ENCODE data around the gene ZNF831. TPM values are rescaled to one million over a fixed set of nuclear protein-coding genes. Genes with fewer than 3 reads are reported as not detected.

Gene ZNF831
- total RNA-seq, 1 experiment from 2014 or later: 0.15 TPM

GRCh38 chr20:59221049-59221706 is 57.6 kb downstream of the ZNF831 start:
- CTCF ChIA-PET: interaction anchor here (1.0 to 2.6 kb wide), 6 partner anchors 14 to 739 kb away, joined by 4 to 17 read pairs (median 6); no protein-coding TSS in a partner anchor
- intact Hi-C loops (cut with micrococcal nuclease): loop anchor here (10.0 kb wide), 1 partner anchor 736 kb away; no protein-coding TSS in a partner anchor
- Histone ChIP-seq H3K9me2 (ENCODE audit: insufficient read depth) (no peaks in the 10 kb centered on the region), H3K9ac (ENCODE audit: low read length) (no peak overlapping the region), H3K4me2 (ENCODE audit: low read length) (no peak overlapping the region), H3K4me1 (ENCODE audit: control insufficient read depth in 1 of 2, insufficient read depth in 2 of 2, low read length in 2 of 2) (peaks cover 0 to 10% of the 10 kb centered on the region in 2 experiments; a peak in 1 of 4 replicates), H2AFZ (ENCODE audit: low read depth, low read length, poor library complexity, severe bottlenecking) (no peak overlapping the region), H3K27ac (ENCODE audit: low read depth, low read length) (no peak overlapping the region), H3K9me3 (ENCODE audit: control insufficient read depth in 1 of 2, insufficient read depth in 1 of 2, low read depth in 1 of 2, low read length in 2 of 2) (no peaks in the 10 kb centered on the region), H3K36me3 (ENCODE audit: control insufficient read depth in 1 of 2, insufficient read depth in 2 of 2, low read length in 2 of 2) (no peaks in the 10 kb centered on the region), H3K27me3 (ENCODE audit: insufficient read depth, low read length) (peaks cover 23% of the 10 kb centered on the region), H3K4me3 (replicated peaks in 1 of 2; ENCODE audit: low read depth in 1 of 2, low read length in 2 of 2) (no peak overlapping the region), H4K20me1 (ENCODE audit: insufficient read depth) (no peaks in the 10 kb centered on the region), H3K79me2 (ENCODE audit: insufficient read depth, low read length) (no peaks in the 10 kb centered on the region)
- no TSS peak for BruUV-seq (replicated peaks)
- no peak for DNase-seq (ENCODE audit: low read depth, low spot score)
- TF ChIP-seq TCF7L2 (IDR thresholded peaks at IDR 0.05; ENCODE audit: borderline replicate concordance, extremely low read depth, insufficient read depth, insufficient read length) (peak; percentile 65), CTCF (IDR thresholded peaks at IDR 0.05 in 2 of 3, conservative IDR thresholded peaks at IDR 0.05 in 1 of 3; ENCODE audit: borderline replicate concordance in 1 of 3, insufficient read depth in 1 of 3, low read depth in 2 of 3, low read length in 2 of 3) (peak in 1 of 3 experiments; percentile 14; a peak in 1 of 6 replicates), EZH2 (IDR thresholded peaks at IDR 0.05) (no peak)
- RAD21 ChIA-PET (ENCODE audit: low non-redundant PET in 1 of 2, low total read pairs in 2 of 2, uncharacterized antibody in 2 of 2, unreplicated experiment in 2 of 2): no interaction called here
- POLR2A ChIA-PET: no interaction called here
- 0 out of 2 replicates have a peak, but pooled peaks have one; percentile 24 for ATAC-seq

GRCh38 chr20:59221707-59222252 is 58.2 kb downstream of the ZNF831 start:
- ATAC-seq (no peak), DNase-seq (ENCODE audit: low read depth, low spot score) (no peak)
- H3K9ac ChIP-seq (ENCODE audit: low read length): no peak overlapping the region
- no peak overlapping the region for H2AFZ ChIP-seq (ENCODE audit: low read depth, low read length, poor library complexity, severe bottlenecking)
- no peaks in the 10 kb centered on the region for H3K36me3 ChIP-seq (ENCODE audit: control insufficient read depth in 1 of 2, insufficient read depth in 2 of 2, low read length in 2 of 2)
- peak overlapping the region; percentile 71; the same call in 1 of the 2 replicates for H3K4me2 ChIP-seq (ENCODE audit: low read length)
- ChIA-PET CTCF (interaction anchor here (1.0 to 2.6 kb wide), 12 partner anchors 10 to 740 kb away, joined by 3 to 17 read pairs (median 6); no protein-coding TSS in a partner anchor), RAD21 (ENCODE audit: low non-redundant PET in 1 of 2, low total read pairs in 2 of 2, uncharacterized antibody in 2 of 2, unreplicated experiment in 2 of 2) (interaction anchor here in 1 of 2 experiments (1.0 kb wide), 1 partner anchor 352 kb away, joined by 3 read pairs; no protein-coding TSS in a partner anchor), POLR2A (no interaction called here)
- H3K9me3 ChIP-seq (ENCODE audit: control insufficient read depth in 1 of 2, insufficient read depth in 1 of 2, low read depth in 1 of 2, low read length in 2 of 2): no peaks in the 10 kb centered on the region
- no TSS peak for BruUV-seq (replicated peaks)
- no peaks in the 10 kb centered on the region for H3K79me2 ChIP-seq (ENCODE audit: insufficient read depth, low read length)
- peaks cover 0 to 10% of the 10 kb centered on the region in 2 experiments; a peak in 1 of 4 replicates for H3K4me1 ChIP-seq (ENCODE audit: control insufficient read depth in 1 of 2, insufficient read depth in 2 of 2, low read length in 2 of 2)
- no peaks in the 10 kb centered on the region for H3K9me2 ChIP-seq (ENCODE audit: insufficient read depth)
- H3K4me3 ChIP-seq (replicated peaks in 1 of 2; ENCODE audit: low read depth in 1 of 2, low read length in 2 of 2): no peak overlapping the region
- peaks cover 29% of the 10 kb centered on the region for H3K27me3 ChIP-seq (ENCODE audit: insufficient read depth, low read length)
- H4K20me1 ChIP-seq (ENCODE audit: insufficient read depth): no peaks in the 10 kb centered on the region
- intact Hi-C loops (cut with micrococcal nuclease): loop anchor here (1.0 to 10.0 kb wide), 3 partner anchors 133 to 737 kb away; no protein-coding TSS in a partner anchor
- no peak overlapping the region for H3K27ac ChIP-seq (ENCODE audit: low read depth, low read length)
- no peak for TF ChIP-seq EZH2 (IDR thresholded peaks at IDR 0.05)
